ENCODE results near the gene GABRP.

GRCh38 chr5:170761708-170762066 is 21.8 kb upstream of the GABRP start:
- TF ChIP-seq CTCF (IDR thresholded peaks at IDR 0.05) (no peak), POLR2A (IDR thresholded peaks at IDR 0.05) (no peak)
